GM12892 (cell line): ENCODE data around the gene ITPKB.
A peak's percentile ranks its signal among the peaks of the same experiment; 100 is the strongest.

Source experiments
- DNase-seq: peaks from one replicate; pipeline ENCODE4 v3.0.0; 2011; ENCODE audit not compliant: insufficient read length
- FAIRE-seq: peaks from 2 replicates; lab custom pipeline; 2011; peaks lifted over from hg19 to GRCh38; lab: Jason Lieb, UNC
- POLR2A ChIP-seq: IDR thresholded peaks from 2 replicates; pipeline ENCODE4 v1.6.1; 2011; ENCODE audit warnings: low read depth, low read length, control low read depth
- POLR2AphosphoS5 ChIP-seq: IDR thresholded peaks from 2 replicates; pipeline ENCODE4 v1.6.1; 2011; ENCODE audit warnings: low read depth, low read length, control low read depth
- TAF1 ChIP-seq: IDR thresholded peaks from 2 replicates; pipeline ENCODE4 v1.6.1; 2011; ENCODE audit warnings: low read depth, mild to moderate bottlenecking, control low read depth, low read length, borderline replicate concordance

Gene ITPKB

DNA sequence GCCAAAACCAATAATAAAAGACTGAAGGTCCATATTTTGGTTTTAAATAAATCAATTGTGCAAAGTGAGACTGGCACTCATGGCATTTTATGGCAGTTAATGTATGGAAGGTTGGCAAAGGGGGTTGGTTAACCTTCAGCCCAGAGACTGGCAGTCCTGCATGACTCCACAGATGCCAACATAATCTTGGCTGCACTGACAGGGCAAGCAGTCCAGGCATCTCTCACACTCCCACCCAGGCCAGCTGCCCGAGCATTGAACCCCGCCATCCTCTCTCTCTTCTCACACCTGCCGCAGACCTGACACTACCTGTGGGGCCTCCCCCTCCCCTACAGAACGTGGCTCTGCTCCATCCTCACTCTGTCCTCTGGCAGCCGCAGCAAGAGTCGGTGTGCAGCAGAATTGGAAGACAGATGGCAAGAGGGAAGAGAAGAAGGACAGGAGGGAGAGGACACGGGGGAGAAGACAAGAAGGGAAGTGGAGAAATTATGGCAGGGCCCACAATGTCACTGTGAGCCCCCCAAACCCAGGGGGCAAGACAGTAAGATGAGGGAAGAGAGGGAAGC, 43.7 kb downstream of the ITPKB start:
- FAIRE-seq (no peak), DNase-seq (no peak)
- no peak for TF ChIP-seq POLR2A
- no peak for TF ChIP-seq TAF1
- no peak for TF ChIP-seq POLR2AphosphoS5

- no peak for FAIRE-seq
- TF ChIP-seq TAF1, result no peak
- TF ChIP-seq POLR2A, result no peak
- no peak for TF ChIP-seq POLR2AphosphoS5
- no peak for DNase-seq
Measured at GRCh38 chr1:226692823-226693222, 46.3 kb downstream of the ITPKB start.

DNA sequence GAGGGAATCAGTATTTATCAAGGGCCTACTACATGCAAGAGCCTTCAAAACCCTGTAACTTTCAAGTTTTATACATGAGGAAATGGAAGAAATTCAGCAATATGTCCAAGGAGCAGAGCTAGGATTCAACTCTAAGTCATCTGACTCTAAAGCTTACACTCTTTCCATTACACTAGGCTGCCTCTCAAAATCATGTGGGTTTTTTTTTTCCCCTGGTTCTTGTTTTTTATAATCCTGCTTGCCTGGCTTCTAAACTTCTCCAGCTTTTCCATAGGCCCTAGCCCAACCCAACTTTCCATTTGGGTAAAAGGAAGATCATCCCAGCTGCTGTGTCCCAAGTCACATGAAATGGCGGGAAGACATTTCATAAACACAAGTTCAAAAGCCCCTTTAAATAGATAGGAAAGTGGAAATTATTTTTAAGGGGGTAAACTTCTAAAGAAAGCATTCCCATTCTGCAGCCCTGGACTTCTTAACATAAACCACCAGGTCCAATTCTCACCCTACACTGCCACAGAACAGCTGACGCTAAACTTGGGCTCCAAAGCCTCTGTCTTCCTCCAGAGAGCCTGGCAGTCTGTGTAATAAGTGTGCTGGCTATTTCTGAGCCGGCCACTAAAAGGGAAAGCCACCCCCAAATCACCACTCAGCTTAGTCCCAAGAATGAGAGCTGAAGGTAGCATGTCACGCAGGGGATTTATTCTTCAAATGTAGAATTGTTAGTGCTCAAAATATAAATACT, 46.9 kb downstream of the ITPKB start:
- DNase-seq (no peak), FAIRE-seq (no peak)
- TF ChIP-seq POLR2A, result no peak
- no peak for TF ChIP-seq POLR2AphosphoS5
- no peak for TF ChIP-seq TAF1

- peak; percentile 80 for FAIRE-seq
- TF ChIP-seq POLR2A (no peak), POLR2AphosphoS5 (no peak), TAF1 (no peak)
Measured at GRCh38 chr1:226691247-226691646, 47.8 kb downstream of the ITPKB start.

GRCh38 chr1:226690460-226690982, 48.6 kb downstream of the ITPKB start:
- FAIRE-seq, result peak; percentile 89
- no peak for TF ChIP-seq TAF1
- TF ChIP-seq POLR2AphosphoS5, result no peak
- no peak for TF ChIP-seq POLR2A
- DNase-seq, result no peak

More at GRCh38 chr1:226691247-226691646, 47.8 kb downstream of the ITPKB start:
- no peak for DNase-seq

DNA sequence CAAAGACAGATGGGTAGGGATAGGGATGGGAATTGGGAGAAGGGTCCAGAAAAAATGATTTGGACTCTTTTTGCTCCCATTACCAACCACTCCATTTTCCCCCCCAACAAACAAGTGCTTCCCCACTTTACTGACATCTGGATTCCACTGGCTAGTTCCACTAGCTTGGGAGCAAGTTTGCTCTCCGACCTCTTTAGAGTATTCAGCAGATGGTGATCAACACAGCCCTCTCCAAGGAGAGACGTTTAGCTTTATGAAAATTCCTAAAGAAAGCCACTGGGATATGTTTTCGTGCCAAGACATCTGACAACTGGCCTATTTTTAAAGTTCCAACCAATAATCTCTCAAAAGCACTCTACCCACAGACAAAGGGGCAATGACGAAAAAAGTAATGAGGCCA, 50.3 kb downstream of the ITPKB start:
- TF ChIP-seq POLR2AphosphoS5 (no peak), POLR2A (no peak)
- DNase-seq (no peak), FAIRE-seq (no peak)

DNA sequence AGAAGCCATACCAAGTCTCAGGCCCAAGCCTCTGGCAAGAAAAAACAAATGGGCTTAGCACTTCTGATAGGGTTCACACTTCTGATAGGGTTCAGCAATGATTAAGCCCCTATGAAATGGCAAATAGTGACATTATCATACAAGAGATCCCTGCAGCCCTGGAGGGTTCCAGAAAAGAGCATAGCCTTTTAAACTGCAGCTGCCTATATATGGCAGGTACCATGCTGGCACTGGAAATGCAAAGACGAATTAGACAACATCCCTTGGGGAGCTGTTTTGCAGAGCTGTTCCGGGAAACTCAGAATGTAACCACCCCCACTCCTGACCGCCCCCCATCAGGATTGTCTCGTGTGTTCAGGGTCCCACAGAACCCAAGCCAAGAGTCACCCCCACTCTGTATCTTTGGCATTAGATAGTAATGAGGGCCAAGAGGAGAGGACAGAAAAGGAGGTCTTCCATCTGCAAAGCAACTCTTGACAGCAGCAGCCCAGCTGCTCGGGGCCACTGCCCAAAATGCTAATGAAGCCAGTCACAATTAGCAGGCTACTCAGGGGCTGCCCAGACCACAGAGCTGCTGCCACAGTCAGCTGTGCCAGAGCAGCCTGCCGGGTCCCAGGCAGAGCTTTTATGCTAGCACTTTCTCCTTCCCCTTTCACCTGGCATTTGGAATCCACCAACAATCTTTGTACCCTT, 50.9 kb downstream of the ITPKB start:
- FAIRE-seq (peak; percentile 46), DNase-seq (no peak)
- TF ChIP-seq TAF1 (no peak), POLR2A (no peak), POLR2AphosphoS5 (no peak)

GRCh38 chr1:226687426-226687825, 51.7 kb downstream of the ITPKB start:
- FAIRE-seq (peak; percentile 81), DNase-seq (no peak)
- no peak for TF ChIP-seq TAF1

- FAIRE-seq (no peak), DNase-seq (no peak)
- TF ChIP-seq POLR2AphosphoS5, result no peak
- TF ChIP-seq TAF1, result no peak
- TF ChIP-seq POLR2A, result no peak
Measured at GRCh38 chr1:226686440-226687425, 52.3 kb downstream of the ITPKB start.

DNA sequence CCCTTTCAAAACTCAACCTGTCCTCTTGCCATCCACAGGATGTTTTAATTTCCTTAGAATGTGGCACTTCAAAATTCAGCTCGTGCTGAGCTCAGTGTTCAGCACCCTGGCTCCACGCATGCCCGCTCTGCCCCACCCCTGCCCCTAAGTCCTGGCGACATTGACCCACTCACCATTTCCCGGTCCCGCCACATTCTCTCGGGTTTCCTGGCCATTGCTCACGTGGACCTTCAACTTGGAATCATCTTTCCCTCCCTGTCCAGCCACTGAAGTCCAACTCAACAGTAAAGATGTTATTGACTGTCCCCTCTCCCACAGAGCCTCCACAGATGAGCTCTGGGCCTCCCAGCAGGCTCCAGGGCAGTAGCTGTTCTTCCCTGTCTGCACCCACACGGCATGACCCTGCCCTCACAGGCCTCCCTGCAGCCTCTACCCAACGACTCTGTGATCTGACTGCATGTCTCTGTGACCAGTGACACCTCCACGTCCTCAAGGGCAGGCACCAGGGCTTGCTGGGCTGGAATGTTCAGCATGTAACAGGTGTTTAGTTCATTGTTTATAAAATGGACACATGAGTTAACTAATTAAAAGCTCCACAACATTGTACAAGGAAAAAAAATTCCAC, 53.8 kb downstream of the ITPKB start:
- DNase-seq (no peak), FAIRE-seq (no peak)
- TF ChIP-seq TAF1 (no peak), POLR2A (no peak), POLR2AphosphoS5 (no peak)

DNA sequence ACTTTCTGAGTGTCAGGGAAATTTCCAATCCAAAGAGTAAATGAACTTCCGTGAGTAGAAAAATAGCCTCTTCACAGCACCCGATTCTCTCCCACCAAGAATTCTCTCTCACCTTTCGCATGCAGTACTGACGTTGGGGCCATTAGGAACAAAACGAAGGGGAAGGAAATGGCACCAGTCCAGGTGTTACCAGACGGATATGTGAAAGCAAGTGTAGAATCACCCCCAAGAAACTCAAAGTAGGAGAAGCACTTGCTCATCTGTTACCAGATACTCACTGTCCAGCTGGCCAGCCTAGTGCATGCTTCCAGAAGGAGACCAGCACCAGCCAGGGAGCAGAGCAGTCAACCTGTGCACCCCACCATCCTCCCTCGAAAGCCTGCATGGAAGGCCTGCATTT, 55.1 kb downstream of the ITPKB start:
- no peak for TF ChIP-seq POLR2AphosphoS5
- no peak for TF ChIP-seq TAF1
- no peak for TF ChIP-seq POLR2A
- FAIRE-seq (peak; percentile 74), DNase-seq (no peak)
